ENCODE measurements around the gene RANBP17. TPM values are rescaled to one million over a fixed set of nuclear protein-coding genes. Genes with fewer than 3 reads are reported as not detected.
"Not testable (repeated sequence)": the region's sequence is repeated elsewhere in the genome, so short reads cannot be mapped to it uniquely, and the experiment has no call there.

RANBP17 gene
- total and polyA plus RNA-seq, 12 donors: 0.55 to 12.9 (median 5.9) TPM

DNA sequence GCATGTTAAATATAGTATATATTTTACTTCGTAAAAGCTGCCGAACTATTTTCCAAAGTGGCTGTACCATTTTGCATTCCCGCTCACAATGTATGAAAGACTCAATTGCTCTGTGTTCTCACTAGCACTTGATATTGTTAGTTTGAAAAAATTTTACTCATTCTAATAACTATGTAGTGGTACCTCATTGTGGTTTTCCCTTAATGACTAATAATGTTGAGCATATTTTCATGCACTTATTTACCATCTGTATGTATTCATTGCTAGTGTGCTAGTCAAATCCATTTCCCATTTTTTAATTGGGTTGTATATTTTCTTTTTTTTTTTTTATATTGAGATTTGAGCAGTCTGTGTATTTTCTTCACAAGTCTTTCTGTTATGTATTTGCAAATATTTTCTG lies 58.4 kb downstream of the RANBP17 start:
- Histone ChIP-seq H3K4me3 (no peak overlapping the region), H3K4me1 (no peaks in the 10 kb centered on the region), H3K36me3 (no peaks in the 10 kb centered on the region), H3K27ac (no peak overlapping the region), H3K9me3 (peaks cover 0 to 7% (median 0%) of the 10 kb centered on the region in 11 donors), H3K27me3 (no peaks in the 10 kb centered on the region)
- intact Hi-C loops (cut with DNase I): no loop called here
- 96 to 98% methylated on average over 3 of the region's 3 CpGs for WGBS, 2 donors
- TF ChIP-seq, protein P1, sequence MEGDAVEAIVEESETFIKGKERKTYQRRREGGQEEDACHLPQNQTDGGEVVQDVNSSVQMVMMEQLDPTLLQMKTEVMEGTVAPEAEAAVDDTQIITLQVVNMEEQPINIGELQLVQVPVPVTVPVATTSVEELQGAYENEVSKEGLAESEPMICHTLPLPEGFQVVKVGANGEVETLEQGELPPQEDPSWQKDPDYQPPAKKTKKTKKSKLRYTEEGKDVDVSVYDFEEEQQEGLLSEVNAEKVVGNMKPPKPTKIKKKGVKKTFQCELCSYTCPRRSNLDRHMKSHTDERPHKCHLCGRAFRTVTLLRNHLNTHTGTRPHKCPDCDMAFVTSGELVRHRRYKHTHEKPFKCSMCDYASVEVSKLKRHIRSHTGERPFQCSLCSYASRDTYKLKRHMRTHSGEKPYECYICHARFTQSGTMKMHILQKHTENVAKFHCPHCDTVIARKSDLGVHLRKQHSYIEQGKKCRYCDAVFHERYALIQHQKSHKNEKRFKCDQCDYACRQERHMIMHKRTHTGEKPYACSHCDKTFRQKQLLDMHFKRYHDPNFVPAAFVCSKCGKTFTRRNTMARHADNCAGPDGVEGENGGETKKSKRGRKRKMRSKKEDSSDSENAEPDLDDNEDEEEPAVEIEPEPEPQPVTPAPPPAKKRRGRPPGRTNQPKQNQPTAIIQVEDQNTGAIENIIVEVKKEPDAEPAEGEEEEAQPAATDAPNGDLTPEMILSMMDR (IDR thresholded peaks at IDR 0.05): no peak
- DNase-seq: no peak
- no peak for ATAC-seq

DNA sequence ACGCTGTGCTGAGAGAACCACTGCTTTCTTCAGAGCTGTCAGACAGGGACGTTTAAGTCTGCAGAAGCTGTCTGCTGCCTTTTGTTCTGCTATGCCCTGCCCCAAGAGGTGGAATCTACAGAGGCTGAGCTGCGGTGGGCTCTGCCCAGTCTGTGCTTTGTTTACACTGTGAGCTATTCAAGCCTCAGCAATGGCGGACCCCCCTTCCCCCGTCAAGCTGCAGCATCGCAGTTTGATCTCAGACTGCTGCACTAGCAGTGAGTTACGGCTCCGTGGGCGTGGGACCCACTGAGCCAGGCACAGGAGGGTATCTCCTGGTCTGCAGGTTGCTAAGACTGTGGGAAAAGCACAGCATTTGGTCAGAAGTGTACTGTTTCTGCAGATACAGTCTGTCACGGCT lies 60.5 kb downstream of the RANBP17 start:
- H3K27me3 ChIP-seq; H3K36me3 ChIP-seq; H3K9me3 ChIP-seq; H3K4me3 ChIP-seq; H3K4me1 ChIP-seq; ATAC-seq; DNase-seq; H3K27ac ChIP-seq; intact Hi-C loops (cut with DNase I): not testable (repeated sequence)
- 66 to 72% methylated on average over 10 of the region's 10 CpGs for WGBS, 2 donors

DNA sequence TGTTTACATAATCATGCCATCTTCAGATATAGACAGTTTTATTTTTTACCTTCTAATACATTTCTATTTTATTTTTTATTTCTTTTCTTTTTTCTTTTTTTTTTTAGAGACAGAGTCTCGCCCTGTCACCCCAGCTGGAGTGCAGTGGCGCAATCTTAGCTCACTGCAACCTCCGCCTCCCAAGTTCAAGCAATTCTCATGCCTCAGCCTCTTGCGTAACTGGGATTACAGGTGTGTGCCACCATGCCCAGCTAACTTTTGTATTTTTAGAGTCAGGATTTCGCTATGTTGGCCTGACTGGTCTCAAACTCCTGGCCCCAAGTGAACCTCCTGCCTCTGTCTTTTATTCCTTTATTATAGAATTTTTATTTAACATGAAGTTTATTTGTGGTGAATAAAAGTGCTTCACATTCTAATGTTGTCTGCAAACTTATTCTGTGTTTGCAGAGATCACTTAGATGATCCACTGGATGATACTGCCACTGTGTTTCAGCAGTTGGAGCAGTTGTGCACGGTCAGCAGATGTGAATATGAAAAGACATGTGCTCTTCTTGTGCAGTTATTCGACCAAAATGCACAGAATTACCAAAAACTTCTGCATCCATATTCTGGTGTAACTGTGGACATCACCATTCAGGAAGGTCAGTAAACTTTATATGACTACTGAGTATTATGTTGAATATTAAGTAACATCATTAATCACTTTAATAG lies 62.2 kb downstream of the RANBP17 start:
- Histone ChIP-seq H3K36me3 (peaks cover 0 to 4% (median 0%) of the 10 kb centered on the region in 9 donors), H3K4me3 (no peak overlapping the region), H3K27ac (no peak overlapping the region), H3K27me3 (no peaks in the 10 kb centered on the region), H3K9me3 (peaks cover 0 to 7% (median 0%) of the 10 kb centered on the region in 11 donors), H3K4me1 (no peaks in the 10 kb centered on the region)
- ATAC-seq: no peak
- WGBS, 2 donors: 94 to 97% methylated on average over 7 of the region's 7 CpGs
- TF ChIP-seq, protein P1 (IDR thresholded peaks at IDR 0.05): no peak
- DNase-seq: no peak
- intact Hi-C loops (cut with DNase I): no loop called here

DNA sequence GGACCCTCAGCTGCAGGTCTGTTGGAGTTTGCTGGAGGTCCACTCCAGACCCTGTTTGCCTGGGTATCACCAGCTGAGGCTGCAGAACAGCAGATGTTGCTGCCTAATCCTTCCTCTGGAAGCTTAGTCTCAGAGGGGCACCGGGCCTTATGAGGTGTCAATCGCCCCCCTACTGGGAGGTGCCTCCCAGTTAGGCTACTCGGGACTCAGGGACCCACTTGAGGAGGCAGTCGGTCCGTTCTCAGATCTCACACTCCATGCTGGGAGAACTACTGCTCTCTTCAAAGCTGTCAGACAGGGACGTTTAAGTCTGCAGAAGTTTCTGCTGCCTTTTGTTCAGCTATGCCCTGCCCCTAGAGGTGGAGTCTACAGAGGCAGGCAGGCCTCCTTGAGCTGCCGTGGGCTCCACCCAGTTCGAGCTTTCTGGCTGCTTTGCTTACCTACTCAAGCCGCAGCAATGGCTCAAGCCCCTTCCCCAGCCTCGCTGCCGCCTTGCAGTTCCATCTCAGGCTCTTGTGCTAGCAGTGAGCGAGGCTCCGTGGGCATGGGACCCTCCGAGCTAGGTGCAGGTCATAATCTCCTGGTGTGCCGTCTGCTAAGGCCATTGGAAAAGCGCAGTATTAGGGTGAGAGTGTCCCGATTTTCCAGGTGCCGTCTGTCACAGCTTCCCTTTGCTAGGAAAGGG lies 73.9 kb downstream of the RANBP17 start:
- intact Hi-C loops (cut with DNase I); H3K27ac ChIP-seq; ATAC-seq; H3K9me3 ChIP-seq; H3K27me3 ChIP-seq; H3K4me1 ChIP-seq; H3K36me3 ChIP-seq; H3K4me3 ChIP-seq; DNase-seq: not testable (repeated sequence)
- 87 to 90% methylated on average over 18 of the region's 18 CpGs for WGBS, 2 donors

DNA sequence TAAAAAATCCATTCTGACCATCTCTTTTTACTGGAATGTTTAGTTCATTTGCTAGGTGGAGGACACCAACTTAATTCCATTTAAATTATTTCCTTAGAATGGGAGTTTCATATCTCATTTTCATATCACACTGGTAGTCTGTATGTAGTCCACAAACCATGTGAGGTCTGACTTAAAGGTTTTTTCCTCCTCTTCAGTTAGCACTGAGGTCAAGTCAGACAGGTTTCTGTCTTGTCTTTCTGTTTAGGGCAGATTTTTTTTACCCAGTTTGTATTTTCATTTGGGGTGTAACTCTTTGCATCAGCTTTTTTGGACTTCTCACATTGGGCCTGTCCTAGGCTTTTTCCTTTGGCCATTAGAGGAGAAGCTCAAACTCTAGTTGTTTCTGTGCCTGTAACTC lies 75.3 kb downstream of the RANBP17 start:
- TF ChIP-seq, protein P1 (IDR thresholded peaks at IDR 0.05): no peak
- peaks cover 0 to 11% (median 0%) of the 10 kb centered on the region in 9 donors for H3K36me3 ChIP-seq
- no peak for DNase-seq
- intact Hi-C loops (cut with DNase I): no loop called here
- no peak overlapping the region for H3K4me3 ChIP-seq
- H3K9me3 ChIP-seq: peaks cover 0 to 9% (median 0%) of the 10 kb centered on the region in 11 donors
- no peaks in the 10 kb centered on the region for H3K27me3 ChIP-seq
- ATAC-seq: no peak
- H3K27ac ChIP-seq: no peak overlapping the region
- H3K4me1 ChIP-seq: no peaks in the 10 kb centered on the region
